NOMO-1 treated with dmso at 0.1 percent for 144 hours (cell line): Measurements from ENCODE around the gene RBM17.
"Not testable (repeated sequence)": the region's sequence is repeated elsewhere in the genome, so short reads cannot be mapped to it uniquely, and the experiment has no call there.

Experiments
- DNase-seq: peaks from one replicate; lab custom pipeline; 2025; ENCODE audit not compliant: unreplicated experiment; lab: John Stamatoyannopoulos, UW

The RBM17 gene

DNA sequence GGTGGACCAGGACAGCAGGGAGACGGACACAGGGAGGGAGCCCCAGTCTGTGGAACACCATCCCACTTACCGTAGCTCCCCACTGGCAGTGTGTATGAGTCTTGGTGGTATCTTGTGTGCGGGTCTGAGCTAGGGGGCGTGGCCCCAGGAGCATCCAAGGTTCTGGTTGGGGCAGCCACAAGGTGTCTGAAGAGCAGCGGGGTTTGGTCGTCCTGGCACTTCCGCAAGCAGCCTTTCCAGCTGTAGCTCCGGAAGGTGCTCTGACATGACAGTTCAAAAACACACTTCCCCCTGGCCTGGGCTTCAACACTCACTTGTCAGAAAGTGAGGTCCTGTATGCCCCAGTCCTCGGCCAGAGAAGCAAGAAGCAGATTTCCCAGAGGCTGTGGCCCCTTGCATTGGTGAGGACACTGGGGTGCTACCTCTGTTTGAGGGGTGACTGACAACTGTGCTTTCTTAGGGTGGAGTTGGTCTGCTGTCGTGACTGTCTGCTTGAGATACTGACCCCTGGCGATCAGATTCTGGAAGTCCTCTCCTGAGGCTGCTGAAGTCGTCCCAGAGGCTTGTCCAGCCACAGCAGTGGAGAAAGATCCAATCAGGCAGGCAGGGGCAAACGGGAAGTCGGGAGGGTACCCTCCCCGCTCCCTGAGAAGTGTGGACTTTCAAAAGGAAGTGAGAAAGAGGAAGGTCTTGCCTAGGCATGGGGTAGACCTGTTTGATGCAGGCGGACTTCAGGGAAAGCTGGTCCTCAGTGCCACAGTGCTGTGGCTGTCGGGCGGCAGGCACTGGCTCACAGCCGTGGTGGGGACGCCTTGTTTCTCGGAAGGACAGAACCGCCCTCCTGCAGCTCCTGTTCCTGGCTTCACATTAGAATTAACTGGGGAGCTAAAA, 62.5 kb downstream of the RBM17 start:
- peak; percentile 80 for DNase-seq

GRCh38 chr10:6153845-6154244, 65.0 kb downstream of the RBM17 start:
- no peak for DNase-seq

GRCh38 chr10:6154566-6154965, 65.7 kb downstream of the RBM17 start:
- DNase-seq, result no peak

GRCh38 chr10:6158276-6158675, 69.4 kb downstream of the RBM17 start:
- DNase-seq, result no peak

DNA sequence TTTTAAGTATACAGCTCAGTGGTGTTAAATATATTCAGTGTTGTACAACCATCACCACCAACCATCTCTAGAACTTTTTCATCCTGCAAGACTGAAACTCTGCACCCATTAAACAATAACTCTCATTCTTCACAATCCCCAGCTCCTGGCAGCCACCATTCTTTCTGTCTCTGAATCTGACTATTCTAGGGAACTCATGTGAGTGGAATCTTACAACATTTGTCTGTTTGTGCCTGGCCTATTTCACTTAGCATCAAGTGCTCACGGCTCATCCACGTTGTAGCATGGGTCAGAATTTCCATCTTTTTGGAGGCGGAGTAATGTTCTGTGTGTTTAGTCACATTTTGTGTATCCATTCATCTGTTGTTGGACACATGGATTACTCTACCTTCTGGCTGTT, 73.1 kb downstream of the RBM17 start:
- no peak for DNase-seq

DNA sequence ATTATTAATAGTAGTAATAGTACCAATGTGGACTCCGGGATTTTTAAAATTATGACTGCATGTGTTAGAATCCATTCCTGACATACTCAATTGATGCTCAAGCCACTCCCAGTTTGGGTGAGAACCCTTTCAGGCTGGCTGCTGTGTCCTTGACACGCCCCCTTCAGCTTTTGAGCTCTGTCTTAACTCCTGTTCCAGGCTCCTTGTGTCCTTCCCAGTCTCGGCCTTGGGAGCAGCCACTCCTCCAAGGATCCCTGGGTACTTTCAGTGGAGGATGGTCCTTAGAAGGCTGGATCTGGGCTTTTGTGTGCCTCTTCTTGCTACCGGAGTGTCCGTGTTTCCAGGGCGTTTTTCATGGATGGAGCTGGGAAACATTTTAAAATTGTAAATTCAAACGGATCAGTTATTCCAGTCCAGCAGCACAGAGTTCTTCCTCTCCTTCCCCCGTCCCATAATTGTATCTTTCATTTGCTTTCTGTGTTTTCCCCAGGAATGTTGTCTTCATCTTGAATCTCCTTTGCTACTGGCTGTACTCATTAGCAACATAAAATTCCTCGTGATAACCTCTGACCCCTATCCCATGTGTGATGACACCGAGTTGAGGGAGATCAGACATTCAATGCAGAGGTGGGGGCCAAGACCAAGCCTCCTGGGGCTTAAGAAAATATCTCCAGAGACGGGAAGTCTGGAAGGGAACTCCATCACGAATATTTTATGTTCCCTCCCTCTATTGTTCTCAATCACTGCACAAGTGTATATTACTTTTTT, 73.9 kb downstream of the RBM17 start:
- DNase-seq, result no peak

DNA sequence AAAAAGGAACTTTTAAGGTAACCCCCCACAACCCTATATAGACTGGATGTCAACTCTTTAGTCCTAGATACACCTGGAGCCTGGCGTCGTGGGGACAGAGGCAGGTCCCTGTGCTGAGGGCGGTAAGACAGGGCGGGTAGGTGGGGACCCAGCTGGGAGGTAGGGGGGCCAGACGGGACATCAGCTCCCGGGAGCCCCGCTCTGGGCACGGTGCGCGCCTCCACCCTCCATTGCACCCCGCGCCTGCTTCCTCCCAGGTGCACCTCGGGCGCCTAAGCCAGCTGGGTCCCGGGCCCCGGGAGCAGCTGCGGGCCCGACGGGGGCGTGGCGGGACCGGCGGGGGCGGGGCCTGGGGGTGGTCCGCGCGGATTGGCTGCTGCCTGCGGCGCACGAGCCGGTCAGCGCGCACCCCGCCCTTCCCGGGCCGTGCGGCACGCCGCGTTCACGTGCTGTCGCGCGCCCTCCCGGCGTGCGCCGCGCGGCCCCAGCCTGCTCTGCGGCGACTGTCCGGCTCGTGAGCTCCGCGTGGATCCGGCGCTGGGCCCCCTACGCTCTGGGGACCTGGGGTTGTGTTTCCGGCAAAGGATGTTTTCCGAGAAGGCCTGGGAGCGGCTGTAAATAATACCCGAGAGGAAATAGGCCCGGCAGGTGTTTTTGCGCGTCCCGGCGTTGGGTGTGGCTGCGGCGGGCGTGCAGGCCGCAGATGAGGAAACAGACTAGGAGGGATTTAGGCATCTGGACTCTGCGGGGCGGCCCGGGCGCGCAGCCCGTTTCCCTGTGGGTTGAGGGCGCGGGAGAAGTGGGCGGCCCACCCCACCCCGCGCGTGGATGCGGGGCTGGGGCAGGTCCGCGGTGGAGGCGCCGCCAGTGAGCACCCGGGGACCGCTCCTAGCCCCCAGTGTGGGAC, 74.8 kb downstream of the RBM17 start:
- peak; percentile 76 for DNase-seq

- DNase-seq, result no peak
These were observed 75.6 kb downstream of the RBM17 start for GRCh38 chr10:6164271-6165095.

GRCh38 chr10:6165221-6165725, 76.4 kb downstream of the RBM17 start:
- no peak for DNase-seq

DNA sequence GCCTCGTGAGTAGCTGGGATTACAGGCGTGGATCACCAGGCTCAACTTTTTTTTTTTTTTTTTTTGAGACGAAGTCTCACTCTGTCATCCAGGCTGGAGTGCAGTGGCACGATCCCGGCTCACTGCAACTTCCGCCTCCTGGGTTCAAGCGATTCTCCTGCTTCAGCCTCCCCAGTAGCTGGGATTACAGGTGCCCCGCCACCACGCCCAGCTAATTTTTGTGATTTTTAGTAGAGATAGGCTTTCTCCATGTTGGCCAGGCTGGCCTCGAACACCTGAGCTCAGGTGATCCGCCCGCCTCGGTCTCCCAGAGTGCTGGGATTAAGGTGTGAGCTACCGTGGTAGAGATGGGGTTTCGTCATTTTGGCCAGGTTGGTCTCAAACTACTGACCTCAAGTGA, 77.1 kb downstream of the RBM17 start:
- not testable (repeated sequence) for DNase-seq
